Neural cell (in vitro differentiated cells): ENCODE measurements around the gene PROM2.
"Not testable (repeated sequence)": the region's sequence is repeated elsewhere in the genome, so short reads cannot be mapped to it uniquely, and the experiment has no call there.

Source experiments
- CTCF ChIP-seq: fragments of 450-650 bp; IDR thresholded peaks from 2 replicates; pipeline ENCODE4 v1.5.1; 2014; ENCODE audit warnings: antibody characterized with exemption, mild to moderate bottlenecking, moderate library complexity; ENCODE audit not compliant: poor library complexity, severe bottlenecking
- EP300 ChIP-seq: fragments of 450-650 bp; conservative IDR thresholded peaks from 2 replicates; pipeline ENCODE4 v1.6.1; 2014; ENCODE audit warnings: antibody characterized with exemption, mild to moderate bottlenecking, moderate library complexity; ENCODE audit not compliant: poor library complexity, severe bottlenecking
- EZH2 ChIP-seq: fragments of 200-600, 300-800 bp; shearing (Covaris generic), sonication (generic); IDR thresholded peaks from 2 replicates; pipeline ENCODE4 v1.6.1; 2014; ENCODE audit warnings: antibody characterized with exemption, low read length, borderline replicate concordance, mild to moderate bottlenecking; ENCODE audit not compliant: insufficient read depth, poor library complexity, severe bottlenecking
- POLR2AphosphoS5 ChIP-seq: IDR thresholded peaks from 2 replicates; pipeline ENCODE4 v1.6.1; 2012
- RAD21 ChIP-seq: fragments of 450-650 bp; conservative IDR thresholded peaks from 2 replicates; pipeline ENCODE4 v1.6.1; 2014; ENCODE audit warnings: antibody characterized with exemption, mild to moderate bottlenecking, moderate library complexity
- REST ChIP-seq: IDR thresholded peaks from 2 replicates; pipeline ENCODE4 v1.6.1; 2012; ENCODE audit warnings: borderline replicate concordance
- SMC3 ChIP-seq: fragments of 450-650 bp; conservative IDR thresholded peaks from 2 replicates; pipeline ENCODE4 v1.6.1; 2014; ENCODE audit warnings: antibody characterized with exemption, mild to moderate bottlenecking, moderate library complexity; ENCODE audit not compliant: poor library complexity
- TAF1 ChIP-seq: IDR thresholded peaks from 2 replicates; pipeline ENCODE4 v1.6.1; 2012; ENCODE audit warnings: low read depth

- not testable (repeated sequence) for TF ChIP-seq CTCF, EZH2, POLR2AphosphoS5, TAF1, EP300, REST, SMC3, RAD21
Measured at GRCh38 chr2:95242084-95242483, 32.2 kb upstream of the PROM2 start.
